DOHH2 (cell line): Measurements from ENCODE around the gene HMMR.

Source experiments
- CTCF ChIP-seq: fragments of 200-600 bp; sonication (generic); IDR thresholded peaks from one replicate; pipeline ENCODE4 v1.5.1; 2014; ENCODE audit warnings: antibody characterized with exemption, mild to moderate bottlenecking, low read depth, low read length; ENCODE audit not compliant: poor library complexity, severe bottlenecking
- EZH2phosphoT487 ChIP-seq: fragments of 200-600 bp; sonication (generic); IDR thresholded peaks from 2 replicates; pipeline ENCODE4 v1.6.1; 2017; ENCODE audit warnings: borderline replicate concordance, mild to moderate bottlenecking, antibody characterized with exemption, low read length, moderate library complexity, mixed read lengths

DNA sequence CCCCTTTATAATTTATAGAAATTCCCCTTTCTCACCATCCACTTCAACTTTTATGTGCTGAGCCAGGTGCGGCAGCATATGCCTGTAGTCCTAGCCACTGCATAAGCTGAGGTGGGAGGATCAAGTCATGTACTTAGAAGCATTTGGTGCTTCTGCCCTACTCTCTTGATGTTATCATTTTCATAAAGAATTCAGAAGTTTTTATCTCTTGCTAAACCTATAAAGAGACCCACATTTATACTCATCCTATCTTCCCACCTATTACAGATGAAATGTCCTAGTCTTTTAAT, 18.5 kb downstream of the HMMR start:
- TF ChIP-seq CTCF: no peak
- no peak for TF ChIP-seq EZH2phosphoT487
